Immature natural killer cell (primary cell): Measurements from ENCODE around the gene ICAM3. TPM values are rescaled to one million over a fixed set of nuclear protein-coding genes. Genes with fewer than 3 reads are reported as not detected.

ENCODE experiments used
- DNase-seq, 3 donors: peaks; one replicate each; pipeline ENCODE4 v3.0.0; 2022; ENCODE audit warnings: mixed read lengths in 1 of 3
- H3K27ac Mint-ChIP-seq, 6 donors: one replicate each; pipeline ENCODE4 v1.8.0; 2020; ENCODE audit warnings: mixed read lengths in 6 of 6, mild to moderate bottlenecking in 5 of 6, inconsistent platforms in 4 of 6, moderate library complexity in 3 of 6
- H3K27me3 Mint-ChIP-seq, 3 donors: one replicate each; pipeline ENCODE4 v1.8.0; 2020 to 2021; ENCODE audit warnings: low read depth in 3 of 3, mild to moderate bottlenecking in 3 of 3, mixed read lengths in 3 of 3, moderate library complexity in 3 of 3, inconsistent platforms in 1 of 3
- H3K36me3 Mint-ChIP-seq, 3 donors: one replicate each; pipeline ENCODE4 v1.8.0; 2020; ENCODE audit warnings: mixed read lengths in 3 of 3, inconsistent platforms in 2 of 3, mild to moderate bottlenecking in 2 of 3
- H3K4me1 Mint-ChIP-seq, 2 donors: one replicate each; pipeline ENCODE4 v1.8.0; 2020; ENCODE audit warnings: inconsistent platforms in 2 of 2, mild to moderate bottlenecking in 2 of 2, mixed read lengths in 2 of 2, moderate library complexity in 1 of 2
- H3K4me3 Mint-ChIP-seq, 5 donors: one replicate each; pipeline ENCODE4 v1.8.0; 2020; ENCODE audit warnings: mild to moderate bottlenecking in 5 of 5, mixed read lengths in 5 of 5, inconsistent platforms in 3 of 5, moderate library complexity in 3 of 5
- H3K9me3 Mint-ChIP-seq, 6 donors: one replicate each; pipeline ENCODE4 v1.8.0; 2020; ENCODE audit warnings: mild to moderate bottlenecking in 6 of 6, mixed read lengths in 6 of 6, inconsistent platforms in 4 of 6, moderate library complexity in 3 of 6
- polyA plus RNA-seq, 3 donors: library from polyadenylated mRNA; unstranded; fragments of 300-500 nt; fragmentation: Illumina TruSeq; gene quantifications; one replicate each; pipeline ENCODE4 v1.2.3, GENCODE V29; 2021

The ICAM3 gene
- polyA plus RNA-seq, 3 donors from 2014 or later, result 263 to 292 (median 280) TPM

DNA sequence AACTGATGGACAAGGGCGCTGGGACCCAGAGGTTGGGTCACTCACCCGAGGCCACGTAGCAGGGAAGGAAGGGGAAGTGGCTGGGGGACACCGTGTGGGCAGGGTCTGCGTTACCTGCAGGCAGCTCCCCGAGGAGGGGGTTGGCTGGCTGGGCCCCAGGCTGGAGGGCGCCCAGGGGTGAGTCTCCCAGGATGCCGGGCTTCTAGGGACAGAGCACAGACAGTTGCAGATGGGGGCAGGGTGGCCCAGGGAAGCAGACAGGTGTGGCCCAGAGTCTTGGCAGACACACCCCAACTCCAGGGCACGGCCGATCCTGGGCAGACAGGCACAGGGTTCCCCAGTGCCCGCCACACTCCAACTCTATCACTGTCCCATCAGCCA, 18.0 kb downstream of the ICAM3 start:
- no peaks in the 10 kb centered on the region for H3K9me3 Mint-ChIP-seq
- peaks cover 9 to 13% (median 10%) of the 10 kb centered on the region in 3 donors for H3K36me3 Mint-ChIP-seq
- H3K27me3 Mint-ChIP-seq, result peaks cover 1 to 6% (median 2%) of the 10 kb centered on the region in 3 donors
- H3K4me1 Mint-ChIP-seq, result peaks cover 0 to under 1% of the 10 kb centered on the region in 2 donors
- H3K4me3 Mint-ChIP-seq, result no peak overlapping the region
- DNase-seq, result no peak
- no peak overlapping the region for H3K27ac Mint-ChIP-seq

DNA sequence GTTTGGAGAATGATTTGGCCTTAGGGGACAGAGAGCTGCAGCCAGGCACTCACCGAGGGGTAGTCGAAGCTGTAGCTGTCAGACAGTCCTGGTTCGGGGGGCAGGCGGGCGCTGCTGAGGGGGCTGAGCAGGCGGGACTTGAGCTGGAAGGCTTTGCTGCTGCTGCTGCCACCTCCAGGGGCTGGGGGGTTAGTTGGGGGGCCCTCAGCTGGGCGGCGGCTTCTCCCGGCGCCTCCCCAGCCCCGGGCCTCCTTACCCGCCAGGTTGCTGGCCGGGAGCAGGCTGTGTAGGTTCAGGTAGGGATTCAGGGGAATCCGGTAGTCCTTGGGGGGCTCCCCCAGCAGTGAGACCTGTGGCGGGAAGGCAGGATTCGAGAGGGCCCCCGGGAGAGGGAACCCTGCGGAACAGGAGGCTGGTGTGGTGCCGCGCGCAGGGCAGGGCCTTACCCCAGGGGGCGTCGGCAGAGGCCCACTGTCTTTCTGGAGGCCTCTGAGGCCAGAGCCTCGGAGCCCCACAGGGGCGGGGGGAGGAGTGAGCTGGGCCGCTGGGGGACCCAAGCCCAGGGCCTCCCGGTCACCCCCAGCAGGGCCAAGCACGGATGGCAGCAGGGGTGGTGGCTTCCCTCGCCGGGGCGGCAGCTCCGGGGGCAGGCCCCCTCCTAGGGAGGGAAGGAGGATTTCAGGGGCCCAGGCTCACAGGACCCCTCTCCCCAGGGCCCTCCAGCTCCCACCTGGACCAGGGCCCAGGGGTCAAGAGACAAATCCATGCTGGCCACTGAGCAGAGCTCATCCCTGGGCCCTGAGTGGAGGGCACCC, 18.6 kb downstream of the ICAM3 start:
- H3K4me1 Mint-ChIP-seq, result peaks cover 4 to 6% of the 10 kb centered on the region in 2 donors
- no peaks in the 10 kb centered on the region for H3K9me3 Mint-ChIP-seq
- peaks cover 9 to 13% (median 10%) of the 10 kb centered on the region in 3 donors for H3K36me3 Mint-ChIP-seq
- no peak overlapping the region for H3K4me3 Mint-ChIP-seq
- H3K27me3 Mint-ChIP-seq, result peaks cover 4 to 6% (median 5%) of the 10 kb centered on the region in 3 donors
- DNase-seq, result no peak
- no peak overlapping the region for H3K27ac Mint-ChIP-seq

DNA sequence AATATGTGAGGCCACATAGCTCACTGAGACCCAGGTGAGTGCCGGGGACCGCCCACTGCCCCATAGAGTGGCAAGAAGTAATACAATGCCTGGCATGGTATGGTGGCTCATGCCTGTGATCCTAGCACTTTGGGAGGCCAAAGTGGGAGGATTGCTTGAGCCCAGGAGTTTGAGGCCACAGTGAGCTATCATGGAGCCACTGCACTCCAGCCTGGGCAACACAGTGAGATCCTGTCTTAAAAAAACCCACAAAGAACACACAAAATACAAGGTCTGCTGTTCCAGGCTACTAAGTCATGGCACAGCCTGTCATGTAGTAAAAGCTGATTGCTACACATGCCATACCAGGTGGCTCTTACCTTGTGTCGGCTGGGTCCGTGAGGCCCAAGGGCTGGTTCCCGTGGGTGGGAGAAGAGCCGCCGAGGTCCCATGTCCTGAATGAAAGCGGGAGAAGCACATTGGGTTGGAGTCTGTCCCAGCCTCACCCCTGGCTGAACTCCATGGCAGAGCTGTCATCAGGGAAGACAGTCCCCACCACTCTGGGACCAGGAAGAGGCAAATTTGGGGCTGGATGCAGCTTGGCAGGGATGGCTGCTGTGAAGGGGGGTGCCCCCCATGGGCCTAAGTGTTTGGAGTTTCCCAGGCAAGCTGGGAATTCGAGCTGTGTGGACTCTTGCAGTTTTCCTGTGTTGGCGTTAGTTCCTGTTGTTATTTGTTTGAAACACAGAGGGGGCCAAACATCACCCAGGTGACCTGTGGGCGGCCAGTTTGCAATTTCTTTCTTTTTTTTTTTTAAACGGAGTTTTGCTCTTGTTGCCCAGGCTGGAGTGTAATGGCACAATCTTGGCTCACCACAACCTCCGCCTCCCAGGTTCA, 20.4 kb downstream of the ICAM3 start:
- Mint-ChIP-seq H3K27ac (no peak overlapping the region), H3K36me3 (peaks cover 9 to 13% (median 10%) of the 10 kb centered on the region in 3 donors)

DNA sequence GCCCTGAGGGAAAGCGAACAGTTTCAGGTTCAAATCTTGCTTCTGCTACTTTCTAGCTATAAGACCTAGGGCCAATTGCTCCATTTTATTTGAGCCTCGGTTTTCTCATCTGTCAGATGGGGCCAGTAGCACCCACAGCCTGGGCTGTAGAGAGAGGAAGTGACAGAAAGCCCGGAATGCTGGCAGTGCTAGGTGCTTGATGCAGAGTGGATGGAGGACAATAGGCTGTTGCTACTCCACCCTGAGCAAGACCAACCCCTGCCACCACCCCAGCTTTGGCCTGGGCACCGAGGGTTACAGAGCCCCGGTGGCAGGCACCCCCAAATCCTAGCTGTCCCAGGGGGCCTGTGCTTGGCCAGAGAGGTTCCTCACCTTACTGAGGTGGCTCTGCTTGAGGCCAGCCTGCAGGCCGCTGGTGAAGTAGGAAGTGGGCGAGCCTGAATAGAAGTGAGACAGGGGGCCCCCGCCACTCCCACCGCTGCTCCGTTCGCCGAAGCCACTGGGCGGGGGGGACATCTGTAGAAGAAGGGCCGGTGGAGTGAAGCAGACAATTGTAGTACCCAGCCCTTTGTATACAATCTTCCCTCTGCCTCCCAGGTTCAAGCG, 21.5 kb downstream of the ICAM3 start:
- Mint-ChIP-seq H3K9me3 (no peaks in the 10 kb centered on the region), H3K27me3 (peaks cover 3 to 6% (median 4%) of the 10 kb centered on the region in 3 donors), H3K27ac (no peak overlapping the region), H3K4me3 (no peak overlapping the region), H3K36me3 (peaks cover 9 to 14% (median 13%) of the 10 kb centered on the region in 3 donors), H3K4me1 (peaks cover 17 to 20% of the 10 kb centered on the region in 2 donors)
- DNase-seq, result no peak

More for the DNA sequence above, 20.4 kb downstream of the ICAM3 start:
- Mint-ChIP-seq H3K4me1 (peaks cover 17 to 20% of the 10 kb centered on the region in 2 donors), H3K4me3 (no peak overlapping the region), H3K9me3 (no peaks in the 10 kb centered on the region), H3K27me3 (peaks cover 3 to 6% (median 4%) of the 10 kb centered on the region in 3 donors)
- no peak for DNase-seq

DNA sequence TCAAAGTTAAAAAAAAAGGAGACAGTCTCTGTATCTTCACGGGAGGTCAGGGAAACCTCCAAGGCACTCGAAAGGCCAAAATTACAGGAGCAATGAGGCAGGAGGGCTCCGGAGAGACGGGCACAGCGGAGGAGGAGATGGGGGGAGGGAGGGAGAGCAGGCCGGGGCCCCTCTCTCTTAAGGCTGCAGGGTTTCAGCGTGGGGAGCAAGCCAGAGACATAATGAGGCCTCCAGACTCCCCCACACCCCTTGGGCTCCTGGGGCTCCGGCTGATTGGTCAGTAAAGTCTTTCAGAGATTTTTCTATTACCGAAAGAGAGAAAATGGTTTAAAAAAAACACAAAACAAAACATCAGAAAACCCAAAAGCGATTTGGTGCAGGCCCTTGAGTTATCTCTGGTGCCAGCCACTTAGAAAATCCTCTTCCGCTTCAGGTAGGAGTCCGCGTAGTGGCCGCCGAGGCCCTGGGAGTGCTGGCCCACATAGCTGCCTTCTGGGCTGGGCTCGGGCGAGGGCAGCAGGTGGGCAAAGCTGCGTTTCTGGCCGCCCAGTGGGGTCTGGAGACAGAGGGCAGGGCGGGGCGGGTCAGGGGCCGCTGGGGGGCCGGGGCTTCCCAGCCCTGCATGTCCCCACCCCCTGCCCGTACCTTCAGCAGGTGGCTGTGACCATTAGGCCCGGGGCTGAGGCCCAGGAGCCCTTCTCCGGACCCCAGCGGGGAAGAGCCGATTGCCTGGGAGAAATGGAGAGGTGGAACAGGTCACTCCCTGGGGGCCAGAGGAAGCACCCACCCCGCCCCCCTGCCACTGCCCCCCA, 22.2 kb downstream of the ICAM3 start:
- no peak overlapping the region for H3K27ac Mint-ChIP-seq
- H3K4me3 Mint-ChIP-seq, result peak overlapping the region in 2 of 5 donors; percentile 47 to 62
- H3K36me3 Mint-ChIP-seq, result peaks cover 9 to 14% (median 13%) of the 10 kb centered on the region in 3 donors
- DNase-seq, result no peak
- H3K4me1 Mint-ChIP-seq, result peaks cover 17 to 20% of the 10 kb centered on the region in 2 donors
- no peaks in the 10 kb centered on the region for H3K9me3 Mint-ChIP-seq
- H3K27me3 Mint-ChIP-seq, result peaks cover 3 to 6% (median 4%) of the 10 kb centered on the region in 3 donors

DNA sequence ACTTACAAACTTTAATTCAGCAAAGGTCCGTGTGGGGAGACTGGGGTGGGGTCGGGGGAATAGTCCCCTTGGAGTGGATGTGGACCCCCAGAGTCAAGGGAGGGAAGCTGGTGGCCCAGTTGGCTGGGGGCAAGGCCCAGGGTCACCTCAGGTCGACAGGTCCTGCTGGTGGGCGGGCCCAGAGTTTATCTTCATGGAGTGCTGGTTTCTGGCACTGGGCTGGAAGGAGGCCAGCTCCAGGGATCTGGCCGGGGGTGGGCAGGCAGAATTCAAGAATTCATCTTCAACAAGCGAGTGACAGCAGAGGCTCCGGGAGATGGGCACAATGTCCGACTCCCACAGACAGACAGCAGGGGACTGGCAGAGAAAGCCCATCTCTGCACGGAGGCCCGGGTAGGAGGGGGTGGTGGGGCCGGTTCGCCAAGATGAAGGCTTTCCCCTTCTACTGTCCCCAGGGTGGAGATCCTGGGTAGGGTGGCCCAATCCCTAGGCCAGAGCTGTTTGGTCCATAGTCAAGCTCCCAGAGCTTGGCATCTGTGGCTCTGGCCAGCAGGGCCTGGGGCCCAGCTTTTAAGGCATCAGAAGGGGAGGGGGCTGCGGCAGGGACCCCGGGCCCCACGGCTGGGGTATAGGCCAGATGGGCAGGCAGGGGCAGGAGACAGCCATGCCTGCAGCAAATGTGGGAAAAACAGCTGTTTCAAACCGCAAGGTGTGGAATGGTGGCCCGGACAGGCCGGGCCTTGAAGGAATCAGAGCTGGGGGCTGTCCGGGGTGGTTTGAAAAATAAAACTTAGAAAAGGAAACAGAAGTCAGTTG, 23.0 kb downstream of the ICAM3 start:
- Mint-ChIP-seq H3K27ac (peak overlapping the region; percentile 70 to 93 (median 80)), H3K27me3 (peaks cover 2 to 6% (median 3%) of the 10 kb centered on the region in 3 donors), H3K4me3 (peak overlapping the region; percentile 80 to 91 (median 89)), H3K36me3 (peaks cover 4 to 8% (median 7%) of the 10 kb centered on the region in 3 donors), H3K4me1 (peaks cover 17 to 20% of the 10 kb centered on the region in 2 donors), H3K9me3 (no peaks in the 10 kb centered on the region)
- DNase-seq, result no peak

DNA sequence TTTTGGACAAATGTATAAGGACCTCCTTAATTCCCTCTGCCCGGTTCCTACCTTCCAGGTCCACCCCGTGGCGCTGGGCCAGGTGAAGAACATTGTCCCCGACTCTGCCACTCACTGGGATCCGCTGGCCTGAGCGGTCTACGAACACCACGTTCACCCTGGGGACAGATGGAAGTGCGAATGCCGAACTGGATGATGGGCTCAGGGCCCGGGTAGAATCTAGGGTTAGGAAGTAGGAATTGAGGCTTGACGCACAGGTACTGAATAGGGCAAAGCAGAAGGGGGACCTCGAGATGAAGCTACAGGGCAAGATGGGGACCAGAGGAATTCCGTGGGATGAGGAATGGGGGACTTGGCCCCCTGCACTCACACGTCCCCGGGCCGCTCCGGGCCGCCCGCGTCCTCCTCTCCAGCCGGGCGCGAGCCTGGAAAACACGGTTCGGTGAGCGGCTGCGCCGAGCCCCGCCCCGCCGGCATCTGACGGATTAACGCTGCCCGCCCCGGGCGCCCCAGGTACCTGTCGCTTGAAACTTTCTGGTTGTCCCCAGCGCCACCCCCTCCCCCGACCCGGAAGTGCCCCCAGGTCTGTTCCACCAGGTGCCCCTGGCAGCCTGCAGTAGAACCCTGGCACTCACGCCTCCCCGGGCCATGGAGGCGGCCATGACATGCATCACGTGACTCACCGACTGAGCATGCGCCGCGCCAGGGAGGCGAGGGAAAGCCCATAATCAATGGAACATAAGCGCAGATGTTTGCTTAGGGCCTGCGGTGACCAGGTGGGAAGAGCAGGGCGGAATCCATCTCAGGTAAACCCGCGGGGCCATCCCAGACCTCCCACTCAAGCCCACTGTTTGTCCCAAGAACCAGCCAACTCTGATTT, 23.8 kb downstream of the ICAM3 start, which contains the start of gene FDX2:
Gene FDX2 (minus strand): TSS at position 681 of the 880 bp plus-strand sequence. CDS start 19 bp downstream, at position 662.
- Mint-ChIP-seq H3K27ac (peak within 1 kb of the TSS; percentile 75 to 93 (median 80)), H3K4me1 (peaks cover 17 to 20% of the 10 kb centered on the region in 2 donors), H3K4me3 (peak within 1 kb of the TSS; percentile 80 to 91 (median 89)), H3K27me3 (peaks cover 2 to 6% (median 3%) of the 10 kb centered on the region in 3 donors), H3K36me3 (peaks cover 4 to 8% (median 7%) of the 10 kb centered on the region in 3 donors), H3K9me3 (no peaks in the 10 kb centered on the region)
- peak; percentile 80 to 82 (median 80) for DNase-seq

DNA sequence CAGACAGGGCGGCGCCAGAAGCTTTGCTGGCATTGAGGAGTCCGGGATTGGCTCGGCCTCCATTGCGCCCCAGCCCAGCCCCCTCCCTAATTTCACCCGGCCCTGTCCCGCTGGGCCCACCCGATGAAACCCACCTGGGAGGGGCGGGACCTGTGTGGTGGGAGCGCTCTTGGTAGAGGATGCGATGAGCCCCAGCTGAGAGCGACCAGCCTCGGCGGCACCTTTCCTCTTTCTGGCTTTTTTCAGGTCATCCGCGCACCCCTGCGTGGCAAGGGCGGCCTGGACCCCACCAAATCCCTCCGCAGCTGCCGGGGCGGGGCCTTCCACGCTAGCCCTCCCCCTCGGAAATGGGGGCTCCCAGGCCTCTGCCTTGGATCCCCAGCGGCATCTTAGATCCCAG, 30.0 kb downstream of the ICAM3 start, which contains the start of gene ZGLP1:
Gene ZGLP1 (minus strand): TSS at position 393 of the 400 bp plus-strand sequence.
- no peak within 1 kb of the TSS for H3K4me3 Mint-ChIP-seq
- no peak within 1 kb of the TSS for H3K27ac Mint-ChIP-seq
- H3K36me3 Mint-ChIP-seq, result peaks cover 0 to 4% (median 0%) of the 10 kb centered on the region in 3 donors
- no peaks in the 10 kb centered on the region for H3K9me3 Mint-ChIP-seq
- DNase-seq, result no peak
- no peaks in the 10 kb centered on the region for H3K27me3 Mint-ChIP-seq
- peaks cover 2 to 3% of the 10 kb centered on the region in 2 donors for H3K4me1 Mint-ChIP-seq

DNA sequence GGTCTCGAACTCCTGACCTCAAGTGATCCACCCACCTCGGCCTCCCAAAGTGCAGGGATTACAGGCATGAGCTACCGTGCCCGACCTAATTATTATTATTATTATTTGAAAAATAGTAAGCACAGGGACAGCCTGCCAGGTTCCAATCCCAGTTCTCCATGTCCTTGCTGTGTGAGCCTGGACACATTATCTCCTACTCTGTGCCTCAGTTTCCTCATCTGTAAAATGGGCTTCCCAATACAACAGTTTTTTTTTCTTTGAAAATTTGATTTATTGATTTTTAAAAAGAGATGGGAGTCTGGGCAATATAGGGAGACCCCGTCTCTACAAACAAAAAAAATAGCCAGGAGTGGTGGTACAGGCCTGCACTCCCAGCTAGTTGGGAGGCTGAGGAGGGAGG, 33.1 kb downstream of the ICAM3 start:
- DNase-seq, result no peak
- no peak overlapping the region for H3K27ac Mint-ChIP-seq
- no peaks in the 10 kb centered on the region for H3K27me3 Mint-ChIP-seq
- H3K36me3 Mint-ChIP-seq, result no peaks in the 10 kb centered on the region
- no peaks in the 10 kb centered on the region for H3K4me1 Mint-ChIP-seq
- no peaks in the 10 kb centered on the region for H3K9me3 Mint-ChIP-seq
- no peak overlapping the region for H3K4me3 Mint-ChIP-seq

DNA sequence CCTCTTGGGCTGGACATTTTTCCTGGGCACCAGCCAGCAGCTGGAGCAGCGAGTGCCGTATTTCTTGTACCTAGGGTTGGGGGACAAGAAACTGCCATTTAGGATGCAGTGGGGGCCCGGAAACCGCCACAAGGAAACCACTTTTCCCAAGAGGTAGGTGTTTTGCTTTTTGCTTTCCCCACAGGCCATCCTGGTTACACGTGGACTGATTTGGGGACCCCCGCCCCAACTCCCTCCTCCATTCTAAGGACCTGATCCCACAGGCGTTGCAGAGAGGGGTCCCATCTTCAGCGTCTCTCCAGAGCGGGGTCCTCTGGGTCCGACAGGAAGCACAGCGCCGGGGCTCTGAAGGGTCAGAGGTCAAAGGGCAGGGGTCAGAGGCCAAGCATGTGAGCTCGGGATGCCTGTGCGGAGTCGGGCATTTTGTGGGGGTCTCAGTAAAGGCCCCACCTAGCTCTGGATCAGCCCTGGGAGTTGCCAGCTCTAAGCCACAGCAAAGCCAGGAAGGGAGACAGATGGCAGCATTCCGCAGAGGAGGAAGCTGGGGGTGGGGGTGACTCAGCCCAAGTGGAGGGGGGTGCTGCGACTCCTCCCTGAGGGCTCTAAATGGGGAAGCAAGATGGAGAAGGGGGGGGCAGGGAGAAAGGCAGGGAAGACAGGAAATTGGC, 34.2 kb downstream of the ICAM3 start:
- Mint-ChIP-seq H3K36me3 (no peaks in the 10 kb centered on the region), H3K27me3 (no peaks in the 10 kb centered on the region), H3K9me3 (no peaks in the 10 kb centered on the region), H3K27ac (no peak overlapping the region), H3K4me1 (no peaks in the 10 kb centered on the region), H3K4me3 (no peak overlapping the region)
- no peak for DNase-seq
